ENCODE measurements around the gene TTC22. TPM values are rescaled to one million over a fixed set of nuclear protein-coding genes. Genes with fewer than 3 reads are reported as not detected.

The TTC22 gene
- not detected in 5 replicates for total RNA-seq (2022; extraction: Qiagen RNA extraction)

GRCh38 chr1:54800899-54801759 is at the start of gene TTC22:
TTC22 (minus strand) TSS chr1:54801323; CDS start chr1:54801163, 160 bp downstream.

GRCh38 chr1:54764133-54764921 is 36.8 kb downstream of the TTC22 start, which contains the start of gene PARS2:
PARS2 (minus strand) TSS chr1:54764523; CDS start chr1:54759161, 5,362 bp downstream.

Other genes with a start within 250 kb of the TTC22 start
- gene FAM151A, start 177.8 kb downstream of the TTC22 start, total RNA-seq (2022; extraction: Qiagen RNA extraction): 0.15 to 0.29 TPM (median 0.24 TPM) in 5 replicates
- gene MROH7, start 159.5 kb downstream of the TTC22 start, total RNA-seq (2022; extraction: Qiagen RNA extraction): not detected in 5 replicates
- gene TTC4, start 85.5 kb downstream of the TTC22 start, total RNA-seq (2022; extraction: Qiagen RNA extraction): 24.5 to 36.5 TPM (median 27.8 TPM) in 5 replicates
- gene PARS2, start 36.8 kb downstream of the TTC22 start, total RNA-seq (2022; extraction: Qiagen RNA extraction): 4.2 to 5.1 TPM (median 4.6 TPM) in 5 replicates
- gene DHCR24, start 85.9 kb upstream of the TTC22 start, total RNA-seq (2022; extraction: Qiagen RNA extraction): 46.8 to 50.3 TPM (median 47.0 TPM) in 5 replicates
- gene TMEM61, start 179.3 kb upstream of the TTC22 start, total RNA-seq (2022; extraction: Qiagen RNA extraction): 0.56 to 1.1 TPM (median 0.87 TPM) in 5 replicates
- 0.01 TPM in 1 of 5 replicates, not detected in the others for gene BSND, start 197.6 kb upstream of the TTC22 start, total RNA-seq (2022; extraction: Qiagen RNA extraction)
- 2.2 to 3.5 TPM (median 2.8 TPM) in 5 replicates for gene PCSK9, start 238.2 kb upstream of the TTC22 start, total RNA-seq (2022; extraction: Qiagen RNA extraction)